Endodermal cell (in vitro differentiated cells): ENCODE measurements around the gene TTC34. TPM values are rescaled to one million over a fixed set of nuclear protein-coding genes. Genes with fewer than 3 reads are reported as not detected.

Experiments
- DNase-seq: peaks from one replicate; pipeline ENCODE4 v3.0.0-alpha.2; 2017
- H3K27ac ChIP-seq: 2 replicates; pipeline ENCODE4 v1.5.1; 2013; ENCODE audit warnings: mild to moderate bottlenecking, low read depth, low read length, moderate library complexity
- H3K27me3 ChIP-seq: 2 replicates; pipeline ENCODE4 v1.6.1; 2013; ENCODE audit warnings: mild to moderate bottlenecking, low read length, moderate library complexity; ENCODE audit not compliant: insufficient read depth, control insufficient read depth, poor library complexity, severe bottlenecking
- H3K36me3 ChIP-seq: 2 replicates; pipeline ENCODE4 v1.7.0; 2013; ENCODE audit warnings: mild to moderate bottlenecking, low read length, moderate library complexity; ENCODE audit not compliant: control insufficient read depth, insufficient read depth
- H3K4me1 ChIP-seq: one replicate; pipeline ENCODE4 v1.7.0; 2013; ENCODE audit warnings: low read length; ENCODE audit not compliant: control insufficient read depth, insufficient read depth
- H3K4me3 ChIP-seq: 2 replicates; pipeline ENCODE4 v1.5.1; 2013; ENCODE audit warnings: mild to moderate bottlenecking, low read length, moderate library complexity
- H3K9ac ChIP-seq: 2 replicates; pipeline ENCODE4 v1.6.1; 2013; ENCODE audit warnings: mild to moderate bottlenecking, low read length, moderate library complexity; ENCODE audit not compliant: poor library complexity, severe bottlenecking; ENCODE audit errors: extremely low read depth
- H3K9me3 ChIP-seq: 2 replicates; pipeline ENCODE4 v1.6.1; 2013; ENCODE audit warnings: mild to moderate bottlenecking, low read length, moderate library complexity; ENCODE audit not compliant: control insufficient read depth
- H3K27ac Mint-ChIP-seq: 2 replicates; pipeline ENCODE4 v1.8.0; 2020; ENCODE audit warnings: mixed read lengths
- H3K27me3 Mint-ChIP-seq: 2 replicates; pipeline ENCODE4 v1.8.0; 2021; ENCODE audit warnings: mild to moderate bottlenecking, mixed read lengths; ENCODE audit not compliant: insufficient read depth
- H3K36me3 Mint-ChIP-seq: 2 replicates; pipeline ENCODE4 v1.8.0; 2020; ENCODE audit warnings: low read depth, mixed read lengths
- H3K4me1 Mint-ChIP-seq: 2 replicates; pipeline ENCODE4 v1.8.0; 2020; ENCODE audit warnings: mixed read lengths
- H3K4me3 Mint-ChIP-seq: 2 replicates; pipeline ENCODE4 v1.8.0; 2020; ENCODE audit warnings: mild to moderate bottlenecking, moderate library complexity, mixed read lengths
- H3K9me3 Mint-ChIP-seq: 2 replicates; pipeline ENCODE4 v1.8.0; 2020; ENCODE audit warnings: mild to moderate bottlenecking, mixed read lengths
- WGBS, 2 experiments: methylation state at CpG; one replicate each; pipeline versions ENCODE4 v1.1.5 to v1.1.7; 2013; ENCODE audit warnings: missing lambda C conversion rate in 2 of 2, mixed read lengths in 1 of 2; ENCODE audit not compliant: insufficient coverage in 1 of 2, insufficient read length in 1 of 2; 5-methylcytosine and 5-hydroxymethylcytosine counted together
- total RNA-seq, 2 donors: library from RNA; stranded (reverse); fragmentation: NEBNext Ultra II Directional in 1 of 2; extraction: Animal tissue kit (Norgen Biotek cat#: 25700) in 1 of 2; gene quantifications; 2 replicates in 1 of 2; 3 replicates in 1 of 2; pipeline ENCODE4 v1.2.1, GENCODE V29; 2021
- TF ChIP-seq, protein P1 (sequence below): fragments of 200-600 bp; sonication (generic); conservative IDR thresholded peaks from 2 replicates; pipeline ENCODE4 v1.5.0; 2021; ENCODE audit warnings: antibody characterized with exemption, mild to moderate bottlenecking

The TTC34 gene
- total RNA-seq, 2 donors from 2014 or later: 2.4 to 3.1 TPM

DNA sequence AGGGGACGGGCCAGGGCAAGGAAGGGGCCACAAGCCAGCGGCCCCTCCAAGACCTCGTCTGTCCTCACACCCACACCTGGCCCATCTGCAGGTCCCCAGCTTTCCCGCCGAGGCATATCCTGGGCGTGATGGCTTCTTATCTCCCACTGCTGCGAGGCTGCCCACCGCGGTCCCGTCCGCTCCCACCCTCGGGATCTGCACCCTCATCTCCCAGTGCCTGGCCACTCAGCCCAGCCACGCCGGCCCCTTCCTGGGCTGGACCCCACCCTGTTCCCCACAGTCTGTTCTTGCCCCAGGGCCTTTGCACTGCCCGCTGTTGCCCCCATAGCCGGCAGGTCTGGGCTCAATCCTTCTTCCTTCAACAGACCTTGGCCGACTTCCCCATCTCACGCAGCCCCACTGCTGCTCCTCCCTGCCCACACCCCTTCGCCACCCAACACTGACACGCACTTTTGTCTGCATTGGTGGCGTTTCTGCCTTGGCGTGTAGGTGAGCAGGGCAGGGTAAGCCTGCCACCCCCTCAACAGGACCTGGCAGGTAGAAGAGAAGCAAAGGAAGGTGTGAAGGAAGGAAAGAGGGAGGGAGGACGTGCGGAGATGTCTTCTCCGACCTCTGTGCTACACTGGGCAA, 4.4 kb upstream of the TTC34 start:
- Mint-ChIP-seq H3K27ac (no peak overlapping the region), H3K36me3 (no peaks in the 10 kb centered on the region), H3K27me3 (no peaks in the 10 kb centered on the region), H3K9me3 (peaks cover 86% of the 10 kb centered on the region), H3K4me1 (no peaks in the 10 kb centered on the region), H3K4me3 (no peak overlapping the region)
- no peak overlapping the region for H3K9ac ChIP-seq
- no peaks in the 10 kb centered on the region for H3K36me3 ChIP-seq
- peaks cover 7% of the 10 kb centered on the region for H3K9me3 ChIP-seq
- 84 to 86% methylated on average over 9 to 25 of the region's 25 CpGs for WGBS, 2 experiments
- no peaks in the 10 kb centered on the region for H3K27me3 ChIP-seq
- H3K4me1 ChIP-seq: no peaks in the 10 kb centered on the region
- H3K4me3 ChIP-seq: no peak overlapping the region
- no peak for DNase-seq
- TF ChIP-seq, protein P1, sequence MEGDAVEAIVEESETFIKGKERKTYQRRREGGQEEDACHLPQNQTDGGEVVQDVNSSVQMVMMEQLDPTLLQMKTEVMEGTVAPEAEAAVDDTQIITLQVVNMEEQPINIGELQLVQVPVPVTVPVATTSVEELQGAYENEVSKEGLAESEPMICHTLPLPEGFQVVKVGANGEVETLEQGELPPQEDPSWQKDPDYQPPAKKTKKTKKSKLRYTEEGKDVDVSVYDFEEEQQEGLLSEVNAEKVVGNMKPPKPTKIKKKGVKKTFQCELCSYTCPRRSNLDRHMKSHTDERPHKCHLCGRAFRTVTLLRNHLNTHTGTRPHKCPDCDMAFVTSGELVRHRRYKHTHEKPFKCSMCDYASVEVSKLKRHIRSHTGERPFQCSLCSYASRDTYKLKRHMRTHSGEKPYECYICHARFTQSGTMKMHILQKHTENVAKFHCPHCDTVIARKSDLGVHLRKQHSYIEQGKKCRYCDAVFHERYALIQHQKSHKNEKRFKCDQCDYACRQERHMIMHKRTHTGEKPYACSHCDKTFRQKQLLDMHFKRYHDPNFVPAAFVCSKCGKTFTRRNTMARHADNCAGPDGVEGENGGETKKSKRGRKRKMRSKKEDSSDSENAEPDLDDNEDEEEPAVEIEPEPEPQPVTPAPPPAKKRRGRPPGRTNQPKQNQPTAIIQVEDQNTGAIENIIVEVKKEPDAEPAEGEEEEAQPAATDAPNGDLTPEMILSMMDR: no peak
- no peak overlapping the region for H3K27ac ChIP-seq

GRCh38 chr1:2804628-2805351, 3.3 kb upstream of the TTC34 start:
- 86 to 87% methylated on average over 10 to 19 of the region's 19 CpGs for WGBS, 2 experiments
- no peaks in the 10 kb centered on the region for H3K36me3 Mint-ChIP-seq
- H3K4me3 ChIP-seq: no peak overlapping the region
- peaks cover 81% of the 10 kb centered on the region for H3K9me3 Mint-ChIP-seq
- H3K27ac ChIP-seq: no peak overlapping the region
- no peaks in the 10 kb centered on the region for H3K27me3 Mint-ChIP-seq
- H3K9me3 ChIP-seq: peaks cover 7% of the 10 kb centered on the region
- no peak overlapping the region for H3K9ac ChIP-seq
- DNase-seq: no peak
- H3K27me3 ChIP-seq: no peaks in the 10 kb centered on the region
- no peaks in the 10 kb centered on the region for H3K4me1 Mint-ChIP-seq
- H3K4me3 Mint-ChIP-seq: no peak overlapping the region
- TF ChIP-seq, protein P1: no peak
- H3K4me1 ChIP-seq: no peaks in the 10 kb centered on the region
- no peaks in the 10 kb centered on the region for H3K36me3 ChIP-seq
- H3K27ac Mint-ChIP-seq: no peak overlapping the region

- TF ChIP-seq, protein P1: no peak
- Mint-ChIP-seq H3K9me3 (peaks cover 82% of the 10 kb centered on the region), H3K27me3 (peaks cover 3% of the 10 kb centered on the region), H3K4me3 (no peak overlapping the region), H3K27ac (no peak overlapping the region), H3K4me1 (no peaks in the 10 kb centered on the region), H3K36me3 (peaks cover 3% of the 10 kb centered on the region)
- peaks cover 7% of the 10 kb centered on the region for H3K9me3 ChIP-seq
- WGBS, 2 experiments: 77 to 78% methylated on average over 15 to 19 of the region's 19 CpGs
- H3K27me3 ChIP-seq: no peaks in the 10 kb centered on the region
- no peak overlapping the region for H3K4me3 ChIP-seq
- no peaks in the 10 kb centered on the region for H3K36me3 ChIP-seq
- DNase-seq: no peak
- H3K27ac ChIP-seq: no peak overlapping the region
- no peak overlapping the region for H3K9ac ChIP-seq
- H3K4me1 ChIP-seq: no peaks in the 10 kb centered on the region
Measured at GRCh38 chr1:2803931-2804627, 2.6 kb upstream of the TTC34 start.
